ENCODE data around the gene SDHD.
"Not testable (repeated sequence)": the region's sequence is repeated elsewhere in the genome, so short reads cannot be mapped to it uniquely, and the experiment has no call there.

Gene SDHD

DNA sequence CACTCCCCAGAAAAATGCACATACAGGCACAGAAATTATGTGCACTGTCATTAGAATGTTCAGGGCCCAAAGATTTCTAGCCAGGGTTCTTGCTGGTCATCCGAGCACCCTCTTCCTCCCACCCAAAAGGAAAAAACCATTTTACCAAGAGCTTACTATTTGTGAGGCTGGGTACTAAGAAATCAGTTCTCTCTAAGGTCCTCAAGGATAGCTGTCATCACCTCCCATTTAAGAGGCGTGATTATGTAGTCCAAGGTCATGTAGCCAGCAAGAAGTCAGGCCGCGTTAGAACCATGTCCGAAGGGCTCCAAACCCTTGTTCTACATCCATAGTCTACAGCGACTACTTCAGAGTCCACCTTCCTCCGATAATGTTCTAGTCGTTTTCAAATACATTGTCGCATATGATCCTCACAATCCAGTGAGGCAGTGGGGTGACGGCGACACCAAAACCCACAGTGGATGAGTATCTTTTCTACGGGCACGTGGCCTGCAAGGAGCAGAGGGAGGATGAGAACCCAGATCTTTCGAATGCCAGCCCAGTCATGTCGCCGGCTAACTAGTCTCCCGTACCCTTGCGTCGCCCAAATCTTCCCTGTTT, 751 bp upstream of the SDHD start:
- 0 out of 2 replicates have a peak, but pooled peaks have one; percentile 20 for TF ChIP-seq ZFX (IDR thresholded peaks at IDR 0.05)
- TF ChIP-seq, protein P1, sequence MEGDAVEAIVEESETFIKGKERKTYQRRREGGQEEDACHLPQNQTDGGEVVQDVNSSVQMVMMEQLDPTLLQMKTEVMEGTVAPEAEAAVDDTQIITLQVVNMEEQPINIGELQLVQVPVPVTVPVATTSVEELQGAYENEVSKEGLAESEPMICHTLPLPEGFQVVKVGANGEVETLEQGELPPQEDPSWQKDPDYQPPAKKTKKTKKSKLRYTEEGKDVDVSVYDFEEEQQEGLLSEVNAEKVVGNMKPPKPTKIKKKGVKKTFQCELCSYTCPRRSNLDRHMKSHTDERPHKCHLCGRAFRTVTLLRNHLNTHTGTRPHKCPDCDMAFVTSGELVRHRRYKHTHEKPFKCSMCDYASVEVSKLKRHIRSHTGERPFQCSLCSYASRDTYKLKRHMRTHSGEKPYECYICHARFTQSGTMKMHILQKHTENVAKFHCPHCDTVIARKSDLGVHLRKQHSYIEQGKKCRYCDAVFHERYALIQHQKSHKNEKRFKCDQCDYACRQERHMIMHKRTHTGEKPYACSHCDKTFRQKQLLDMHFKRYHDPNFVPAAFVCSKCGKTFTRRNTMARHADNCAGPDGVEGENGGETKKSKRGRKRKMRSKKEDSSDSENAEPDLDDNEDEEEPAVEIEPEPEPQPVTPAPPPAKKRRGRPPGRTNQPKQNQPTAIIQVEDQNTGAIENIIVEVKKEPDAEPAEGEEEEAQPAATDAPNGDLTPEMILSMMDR (conservative IDR thresholded peaks at IDR 0.05) = no peak

DNA sequence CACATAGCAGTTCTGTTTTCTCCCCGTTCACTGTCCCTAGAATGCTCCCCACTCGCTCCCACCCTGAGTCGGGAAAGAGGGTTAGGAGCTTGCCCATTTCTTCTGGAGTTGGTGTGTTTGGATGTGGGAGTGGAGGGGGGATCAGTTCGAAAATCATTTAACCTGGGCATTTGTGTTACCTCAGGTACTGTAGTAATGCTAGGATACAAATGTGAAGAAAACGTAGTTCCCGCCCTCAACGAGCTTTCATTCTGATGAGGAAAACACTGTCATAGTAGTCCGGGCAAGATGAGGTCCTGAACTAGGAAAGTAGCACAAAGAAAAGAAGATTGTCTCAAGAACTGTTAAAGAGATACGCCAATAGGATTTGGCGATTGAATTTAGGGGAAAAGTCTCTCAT, 539 bp downstream of the SDHD start:
- H3K27ac ChIP-seq = peak overlapping the region; percentile 97
- TF ChIP-seq, protein P1 (conservative IDR thresholded peaks at IDR 0.05) = no peak
- no peak for TF ChIP-seq ZFX (IDR thresholded peaks at IDR 0.05)

More for the DNA sequence above, 751 bp upstream of the SDHD start:
- H3K27ac ChIP-seq = peak overlapping the region; percentile 97

DNA sequence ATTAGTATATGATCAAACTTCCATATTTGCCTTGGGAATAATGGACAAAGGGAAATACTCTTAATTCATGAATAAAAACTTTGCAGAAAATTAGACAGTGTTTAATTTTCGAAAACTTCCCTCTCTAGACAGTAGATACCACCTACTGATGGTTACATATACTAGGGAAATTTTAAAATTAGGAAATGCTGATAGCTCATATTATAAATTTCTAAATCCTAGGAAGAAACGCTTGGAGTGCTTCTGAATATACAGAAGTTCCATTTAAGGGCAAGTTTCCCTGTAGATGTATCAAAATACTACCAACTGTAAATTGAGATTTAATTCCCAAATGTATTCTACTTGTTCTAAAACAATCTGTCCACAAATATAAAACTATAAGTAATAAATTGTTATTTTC, 8.6 kb downstream of the SDHD start:
- H3K27ac ChIP-seq = not testable (repeated sequence)

DNA sequence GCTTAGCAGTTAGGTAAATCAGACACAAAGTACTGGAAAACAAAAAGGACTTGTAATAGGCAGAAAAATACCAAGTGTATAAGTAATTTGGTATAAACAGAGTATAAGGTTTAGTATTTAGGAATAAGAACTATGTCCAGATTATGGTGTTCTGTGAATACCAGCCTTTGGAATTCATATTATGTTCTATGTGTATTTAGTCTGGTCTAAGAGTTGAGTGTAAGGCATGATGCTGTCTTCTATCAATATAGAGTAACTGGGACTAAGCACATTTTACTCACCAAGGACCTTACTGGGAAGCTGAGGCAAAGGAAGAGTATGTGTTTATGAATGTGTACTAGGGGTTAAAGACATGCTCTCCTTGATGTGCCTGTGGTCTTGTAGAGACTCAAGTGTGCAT, 9.5 kb downstream of the SDHD start:
- TF ChIP-seq ZFX (IDR thresholded peaks at IDR 0.05) = no peak
- TF ChIP-seq, protein P1 (conservative IDR thresholded peaks at IDR 0.05) = no peak

DNA sequence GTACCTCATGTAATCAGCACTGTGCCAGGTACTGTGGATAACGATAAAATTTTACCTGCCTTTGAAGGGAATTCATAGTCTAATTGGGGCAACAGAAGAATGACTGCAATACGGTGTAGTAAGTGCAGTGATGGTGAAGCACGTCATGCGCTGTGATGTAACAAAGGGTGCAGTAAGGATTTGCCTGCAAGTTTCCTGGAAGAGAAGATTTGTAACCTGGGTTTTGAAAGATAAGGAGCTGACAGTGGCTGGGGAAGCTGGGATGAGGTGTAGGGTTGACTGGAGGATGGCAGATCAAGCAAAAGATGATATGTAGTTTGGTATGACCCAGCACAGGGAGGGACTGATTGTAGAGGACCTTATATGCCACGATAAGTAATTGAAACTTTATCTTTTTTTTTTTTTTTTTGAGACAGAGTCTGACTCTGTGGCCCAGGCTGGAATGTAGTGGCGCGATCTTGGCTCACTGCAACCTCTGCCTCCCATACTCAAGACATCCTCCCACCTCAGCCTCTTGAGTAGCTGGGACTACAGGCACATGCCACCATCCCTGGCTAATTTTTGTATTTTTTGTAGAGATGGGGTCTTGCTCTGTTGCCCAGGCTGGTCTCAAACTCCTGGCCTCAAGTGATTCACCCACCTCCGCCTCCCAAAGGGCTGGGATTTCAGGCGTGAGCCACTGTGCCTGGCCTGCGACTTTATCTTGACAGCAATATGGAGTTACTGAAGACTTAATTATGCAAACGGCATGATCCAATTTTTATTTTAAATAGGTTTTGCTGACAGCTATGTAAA, 11.3 kb downstream of the SDHD start:
- TF ChIP-seq, protein P1 (conservative IDR thresholded peaks at IDR 0.05) = no peak
- no peak for TF ChIP-seq ZFX (IDR thresholded peaks at IDR 0.05)
- no peak overlapping the region for H3K27ac ChIP-seq

More for the DNA sequence above, 9.5 kb downstream of the SDHD start:
- no peak overlapping the region for H3K27ac ChIP-seq

DNA sequence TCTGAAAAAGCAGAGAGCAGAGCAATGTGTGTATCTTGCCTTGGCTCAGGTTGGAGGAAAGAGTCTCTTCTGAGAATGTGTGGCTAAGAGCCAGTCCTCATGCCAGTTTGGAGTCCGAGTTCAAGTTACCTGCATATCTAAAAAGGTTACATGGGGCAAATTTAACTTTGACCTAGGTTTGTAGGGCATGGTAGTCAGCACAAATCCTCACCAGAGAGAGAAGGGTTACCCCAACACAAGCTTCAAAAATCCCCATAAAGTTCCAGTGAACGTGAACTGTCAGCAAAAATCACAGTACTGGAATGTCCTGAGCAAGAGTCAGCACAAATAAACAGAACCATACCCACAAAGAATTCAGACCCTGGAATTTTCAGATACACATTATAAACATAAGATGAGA, 13.8 kb downstream of the SDHD start:
- H3K27ac ChIP-seq = no peak overlapping the region
- no peak for TF ChIP-seq ZFX (IDR thresholded peaks at IDR 0.05)
- TF ChIP-seq, protein P1 (conservative IDR thresholded peaks at IDR 0.05) = no peak

DNA sequence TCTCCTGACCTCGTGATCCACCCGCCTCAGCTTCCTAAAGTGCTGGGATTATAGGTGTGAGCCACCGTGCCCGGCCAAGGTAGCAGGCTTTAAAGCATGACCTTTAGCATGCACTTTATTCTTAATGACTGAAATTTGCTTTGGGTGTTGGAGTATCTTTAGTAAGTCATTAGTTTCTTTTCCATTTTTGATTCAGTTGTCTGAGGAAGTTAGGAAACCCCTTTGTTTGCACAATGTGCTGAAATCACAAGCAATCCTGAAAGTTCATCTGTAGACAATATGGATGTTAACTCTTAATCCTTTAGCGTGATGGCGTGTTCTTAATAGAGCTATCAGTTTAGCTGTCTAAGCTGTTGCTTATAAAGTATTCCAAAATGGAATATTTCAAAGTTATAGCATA, 16.8 kb downstream of the SDHD start:
- no peak overlapping the region for H3K27ac ChIP-seq
- no peak for TF ChIP-seq ZFX (IDR thresholded peaks at IDR 0.05)
- TF ChIP-seq, protein P1 (conservative IDR thresholded peaks at IDR 0.05) = no peak

All from C4-2B (cell line).